HG03025 (cell line): ENCODE measurements around the gene LAMA2.

ENCODE experiments used
- ATAC-seq: cut with Tn5 transposase; IDR thresholded peaks from one replicate; pipeline ENCODE4 v1.9.1; 2021; ENCODE audit warnings: mild to moderate bottlenecking, moderate library complexity; ENCODE audit not compliant: unreplicated experiment, low FRiP score

Gene LAMA2

GRCh38 chr6:129499843-129500219, 616.9 kb downstream of the LAMA2 start:
- no peak for ATAC-seq

DNA sequence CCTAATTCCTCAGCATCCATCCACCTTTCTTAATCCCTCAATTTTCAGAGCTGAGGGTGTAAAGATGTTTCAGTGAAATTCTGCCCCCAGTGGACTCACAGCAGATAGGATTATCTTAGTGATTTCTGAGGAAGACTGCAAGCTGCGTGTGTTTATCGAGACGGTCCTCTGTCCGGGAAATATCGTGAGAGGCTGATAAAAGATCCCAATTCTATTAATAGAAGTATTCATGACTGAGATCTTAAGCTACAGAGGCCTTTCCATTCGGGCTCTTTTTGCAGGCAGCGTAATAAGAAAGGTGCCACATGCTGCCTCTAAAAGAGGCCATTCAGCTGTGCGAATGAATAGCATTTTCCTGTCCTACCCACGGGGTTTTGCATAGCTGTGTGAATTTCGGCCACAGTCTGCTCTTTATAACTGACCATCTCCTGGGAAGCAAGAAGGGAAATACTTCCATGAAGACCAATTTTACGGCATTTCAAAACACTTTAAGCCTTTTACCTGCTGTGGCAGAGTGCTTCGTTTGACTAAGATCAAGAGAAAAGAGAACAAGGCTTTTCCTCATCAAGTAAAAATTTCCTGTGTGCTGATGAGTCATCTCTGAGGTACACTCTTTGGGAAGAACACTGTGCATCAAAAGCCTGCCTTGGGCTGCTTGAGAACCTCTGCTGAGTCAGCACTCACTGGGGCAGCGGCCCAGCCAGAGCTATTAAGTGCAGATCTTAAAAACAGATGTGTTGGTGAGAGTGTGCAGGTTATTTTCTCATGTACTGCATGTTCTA, 618.2 kb downstream of the LAMA2 start:
- ATAC-seq, result no peak

- ATAC-seq, result no peak
Measured at GRCh38 chr6:129501740-129502660, 619.1 kb downstream of the LAMA2 start.

GRCh38 chr6:129504456-129504855, 621.5 kb downstream of the LAMA2 start:
- no peak for ATAC-seq

- no peak for ATAC-seq
Measured at GRCh38 chr6:129507059-129507807, 624.3 kb downstream of the LAMA2 start.

GRCh38 chr6:129507846-129508245, 624.9 kb downstream of the LAMA2 start:
- ATAC-seq, result no peak

DNA sequence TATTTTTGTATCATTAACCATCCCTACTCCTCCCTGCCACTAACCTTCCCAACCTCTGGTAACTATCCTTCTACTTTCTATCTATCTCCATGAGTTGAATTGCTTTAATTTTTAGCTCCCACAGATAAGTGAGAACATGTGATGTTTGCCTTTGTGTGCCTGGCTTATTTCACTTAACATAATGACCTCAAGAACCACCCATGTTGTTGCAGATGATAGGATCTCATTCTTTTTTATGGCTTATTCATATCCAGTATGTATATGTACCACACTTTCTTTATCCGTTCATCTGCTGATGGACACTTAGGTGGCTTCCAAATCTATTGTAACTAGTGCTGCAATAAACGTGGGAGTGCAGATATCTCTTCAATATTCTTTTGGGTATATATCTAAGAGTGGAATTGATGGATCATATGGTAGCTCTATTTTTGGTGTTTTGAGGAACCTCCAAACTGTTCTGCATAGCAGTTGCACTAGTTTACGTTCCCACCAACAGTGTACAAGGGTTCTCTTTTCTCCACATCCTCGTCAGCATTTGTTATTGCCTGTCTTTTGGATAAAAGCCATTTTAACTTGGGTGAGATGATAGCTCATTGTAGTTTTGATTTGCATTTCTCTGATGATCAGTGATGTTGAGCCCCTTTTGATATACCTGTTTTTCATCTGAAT, 625.7 kb downstream of the LAMA2 start:
- no peak for ATAC-seq

DNA sequence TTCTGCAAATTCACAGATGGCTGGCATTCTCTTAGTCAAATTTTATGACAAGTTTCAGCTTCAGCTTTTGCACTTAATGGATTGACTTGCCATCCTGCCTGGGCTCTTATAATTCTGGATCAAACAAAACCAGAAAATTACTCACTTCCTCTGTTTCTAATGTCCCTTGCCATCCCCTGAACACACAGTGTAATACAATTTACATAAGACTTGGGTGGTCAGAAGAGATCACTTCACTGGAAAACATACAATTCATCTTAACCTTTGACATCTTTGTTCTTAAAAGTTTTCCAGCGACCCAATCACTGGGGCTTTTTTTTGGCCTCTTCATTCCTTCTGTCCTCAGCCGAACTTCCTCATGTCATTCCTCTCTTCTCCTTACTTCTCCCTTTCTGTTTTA, 628.0 kb downstream of the LAMA2 start:
- no peak for ATAC-seq

GRCh38 chr6:129513471-129513870, 630.5 kb downstream of the LAMA2 start:
- ATAC-seq, result no peak

GRCh38 chr6:129515004-129515403, 632.1 kb downstream of the LAMA2 start:
- ATAC-seq, result no peak

DNA sequence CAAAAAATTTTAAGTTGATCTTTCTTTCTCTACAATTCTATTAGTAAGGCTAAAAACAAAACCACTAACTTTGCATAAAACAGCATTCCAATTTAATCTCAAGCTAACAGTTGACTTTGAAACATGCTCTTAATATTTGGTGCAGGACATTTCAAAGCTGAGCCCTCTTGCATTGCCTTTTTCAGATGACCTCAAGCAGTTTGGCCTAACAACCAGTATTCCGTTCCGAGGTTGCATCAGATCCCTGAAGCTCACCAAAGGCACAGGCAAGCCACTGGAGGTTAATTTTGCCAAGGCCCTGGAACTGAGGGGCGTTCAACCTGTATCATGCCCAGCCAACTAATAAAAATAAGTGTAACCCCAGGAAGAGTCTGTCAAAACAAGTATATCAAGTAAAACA, 633.1 kb downstream of the LAMA2 start:
- no peak for ATAC-seq

GRCh38 chr6:129516787-129517186, 633.8 kb downstream of the LAMA2 start:
- ATAC-seq, result no peak

DNA sequence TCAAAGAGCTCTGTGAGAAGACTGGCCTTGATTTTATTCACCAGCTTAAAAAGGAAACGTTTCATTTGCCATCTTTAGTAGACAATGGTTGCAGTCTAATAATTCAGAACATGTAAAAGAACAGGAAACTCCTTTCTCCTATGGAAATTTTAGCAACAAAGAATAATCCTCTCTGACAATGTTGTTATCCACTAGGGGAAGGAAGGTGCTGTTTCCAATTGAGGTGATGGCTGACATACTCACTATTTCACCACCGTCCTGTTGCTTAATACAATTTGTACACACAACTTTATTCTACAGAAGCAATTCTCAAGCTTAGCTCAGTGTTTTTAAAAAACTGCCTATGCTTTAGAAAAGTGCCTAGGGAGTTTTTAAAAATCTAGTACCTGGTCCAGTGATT, 634.4 kb downstream of the LAMA2 start:
- no peak for ATAC-seq

DNA sequence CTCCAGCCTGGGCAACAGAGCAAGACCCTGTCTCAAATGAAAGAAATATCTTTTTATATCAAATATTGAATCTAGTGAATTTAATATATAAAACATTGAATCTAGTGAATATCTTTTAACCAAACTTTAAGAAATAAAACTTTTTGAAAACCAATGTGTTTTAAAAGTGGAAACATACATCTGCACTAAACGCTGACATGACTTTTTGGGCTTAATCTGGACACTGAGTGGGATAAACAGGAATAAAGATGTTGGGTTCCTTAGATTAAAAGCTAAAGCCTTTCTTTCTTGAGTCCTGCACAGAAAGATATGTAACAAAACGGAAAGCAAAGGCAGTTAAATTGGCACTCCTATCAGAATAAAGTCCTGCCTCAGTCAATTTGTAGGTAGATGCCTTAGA, 636.8 kb downstream of the LAMA2 start:
- ATAC-seq, result no peak

DNA sequence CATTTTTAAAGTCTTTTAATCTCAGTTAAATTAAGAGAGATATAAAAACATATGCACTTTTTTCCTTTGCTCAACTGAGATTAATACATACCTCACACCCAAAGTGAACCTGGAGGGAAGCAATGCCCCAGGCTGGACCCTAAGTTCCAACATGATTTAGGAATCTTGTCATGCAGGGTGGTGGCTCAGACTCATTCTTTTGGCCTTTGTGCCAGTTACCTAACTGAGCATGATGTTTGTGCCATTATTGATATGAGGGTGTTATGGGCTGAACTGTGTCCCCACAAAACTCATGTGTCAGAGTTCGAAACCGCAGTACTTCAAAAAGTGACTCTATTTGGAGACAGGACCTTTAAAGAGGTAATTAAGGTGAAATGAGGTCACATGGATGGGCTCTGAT, 639.0 kb downstream of the LAMA2 start:
- no peak for ATAC-seq

DNA sequence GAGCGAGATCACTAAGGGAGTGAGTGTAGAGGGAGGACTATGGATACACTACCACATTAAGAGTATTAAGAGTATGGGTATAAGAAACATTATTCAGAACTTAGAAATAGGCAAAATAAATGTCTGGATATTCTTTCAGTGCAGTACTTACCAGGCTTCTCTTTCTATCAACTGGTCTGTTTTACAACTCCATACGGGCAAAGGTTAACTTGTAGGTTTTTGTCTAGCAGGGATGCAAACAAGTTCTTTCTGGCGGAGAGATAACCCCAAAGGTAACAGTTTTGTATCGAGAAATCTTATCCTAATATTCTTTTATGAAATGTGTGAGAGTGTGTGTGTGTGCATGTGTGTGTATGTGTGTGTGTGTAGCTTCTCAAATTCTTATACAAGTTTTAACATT, 640.9 kb downstream of the LAMA2 start:
- ATAC-seq, result no peak

DNA sequence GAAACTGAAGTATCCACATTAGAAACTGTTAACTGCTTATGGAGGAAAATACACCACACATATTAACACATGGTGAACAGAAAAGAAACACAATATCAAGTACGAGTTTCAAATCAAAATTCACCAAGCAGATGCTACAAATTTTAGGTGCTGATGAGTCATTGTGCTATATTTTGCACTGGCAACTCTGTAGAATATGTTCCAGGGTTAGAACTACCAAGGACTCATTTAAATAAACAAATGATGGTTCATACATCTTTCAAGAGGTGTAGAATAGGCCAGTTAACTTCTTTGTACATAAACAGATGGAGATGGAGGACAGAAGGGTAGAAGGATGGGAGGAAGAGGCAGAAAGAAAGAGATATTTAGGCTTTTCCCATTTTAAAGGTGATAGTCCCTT, 642.1 kb downstream of the LAMA2 start:
- no peak for ATAC-seq

DNA sequence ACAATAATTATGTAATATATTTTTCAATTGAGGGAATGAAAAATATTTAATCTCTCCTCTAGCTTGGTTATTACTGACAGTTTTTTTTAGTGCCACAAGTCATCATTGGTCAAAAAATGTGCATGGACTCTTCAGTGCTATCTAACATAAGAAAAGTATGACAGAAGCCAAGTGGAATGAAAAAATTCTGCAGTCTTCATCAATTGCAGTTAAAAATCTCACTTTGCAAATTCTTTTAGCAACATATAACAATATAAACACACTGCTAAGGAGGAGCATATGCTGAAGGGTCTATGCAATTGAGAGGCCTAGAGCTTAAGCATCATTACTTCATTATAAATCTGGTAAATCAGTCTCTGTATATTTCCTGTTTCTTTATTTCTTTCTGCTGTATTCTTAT, 652.0 kb downstream of the LAMA2 start:
- no peak for ATAC-seq

DNA sequence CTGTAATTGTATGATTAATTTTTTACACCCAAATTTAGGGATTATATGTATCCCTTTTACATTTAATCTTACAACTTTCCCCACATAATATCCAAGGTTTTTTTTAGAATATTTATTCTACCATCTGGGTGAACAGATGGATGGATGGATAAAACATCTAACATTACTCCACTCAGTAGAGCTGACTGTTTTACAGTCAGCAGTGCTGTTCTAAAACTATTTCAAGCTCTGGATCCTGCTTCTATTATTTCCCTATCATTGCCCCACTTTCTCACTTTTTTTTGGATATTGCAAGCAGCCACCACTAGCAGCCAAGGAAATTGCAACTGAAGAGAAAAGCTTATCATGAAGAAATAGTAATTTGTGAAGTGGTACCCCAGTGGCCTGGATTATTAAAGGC, 653.3 kb downstream of the LAMA2 start:
- no peak for ATAC-seq

- ATAC-seq, result no peak
Measured at GRCh38 chr6:129539032-129539431, 656.1 kb downstream of the LAMA2 start.

DNA sequence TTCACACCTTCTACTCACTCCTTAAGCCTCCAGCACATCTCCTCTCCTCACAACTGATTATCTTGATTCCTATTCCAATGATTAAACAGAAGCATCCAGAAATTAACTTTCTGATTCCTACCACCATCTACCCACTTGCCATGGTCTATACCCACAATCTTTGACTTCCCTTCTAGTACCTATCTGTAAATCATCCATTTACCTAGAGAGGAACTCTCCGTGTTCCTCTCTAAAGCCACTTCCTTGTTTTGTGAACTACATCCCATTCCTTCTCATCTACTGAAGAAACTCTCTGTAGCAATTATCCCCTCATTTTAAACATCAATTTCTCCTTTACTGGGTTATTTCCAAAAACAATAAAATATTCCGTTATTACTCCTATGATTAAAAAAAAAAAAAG, 659.8 kb downstream of the LAMA2 start:
- ATAC-seq, result no peak
